ENCODE results near the gene PRRC2B.

- TF ChIP-seq CTCF (IDR thresholded peaks at IDR 0.05) (no peak), POLR2A (IDR thresholded peaks at IDR 0.05) (no peak)
Measured at GRCh38 chr9:131432050-131432449, 38.2 kb downstream of the PRRC2B start.
